HG02840 (cell line): ENCODE results near the gene KCTD20.

Experiments
- ATAC-seq: cut with Tn5 transposase; IDR thresholded peaks from one replicate; pipeline ENCODE4 v1.9.1; 2021; ENCODE audit warnings: mild to moderate bottlenecking, moderate library complexity, moderate number of reproducible peaks; ENCODE audit not compliant: unreplicated experiment, low FRiP score

The KCTD20 gene

DNA sequence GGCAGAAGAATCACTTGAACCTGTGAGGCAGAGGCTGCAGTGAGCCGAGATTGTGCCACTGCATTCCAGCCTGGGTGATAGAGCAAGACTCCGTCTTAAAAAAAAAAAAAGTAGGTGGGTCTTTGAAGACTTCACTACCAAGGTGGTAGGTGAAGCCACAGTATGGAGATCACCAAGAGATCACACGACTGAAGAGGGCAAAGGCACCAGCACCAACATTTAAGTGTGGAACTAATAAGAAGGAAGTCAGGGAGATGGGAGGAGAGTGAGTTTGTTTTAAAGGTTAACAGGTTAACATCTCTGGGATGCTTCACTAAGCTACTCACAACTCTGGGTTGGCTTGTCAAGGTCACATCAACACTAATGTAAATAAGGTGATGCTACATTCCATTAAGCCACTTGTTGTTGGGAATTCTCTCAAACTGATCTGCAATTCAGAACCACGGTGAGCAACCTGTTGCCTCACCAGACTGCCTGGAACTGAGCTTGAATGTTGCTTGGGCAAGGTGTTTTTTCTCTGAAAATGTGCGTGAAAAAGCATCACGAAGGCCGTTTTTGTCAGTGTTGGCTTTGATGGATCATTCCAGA, 48.7 kb downstream of the KCTD20 start:
- no peak for ATAC-seq

DNA sequence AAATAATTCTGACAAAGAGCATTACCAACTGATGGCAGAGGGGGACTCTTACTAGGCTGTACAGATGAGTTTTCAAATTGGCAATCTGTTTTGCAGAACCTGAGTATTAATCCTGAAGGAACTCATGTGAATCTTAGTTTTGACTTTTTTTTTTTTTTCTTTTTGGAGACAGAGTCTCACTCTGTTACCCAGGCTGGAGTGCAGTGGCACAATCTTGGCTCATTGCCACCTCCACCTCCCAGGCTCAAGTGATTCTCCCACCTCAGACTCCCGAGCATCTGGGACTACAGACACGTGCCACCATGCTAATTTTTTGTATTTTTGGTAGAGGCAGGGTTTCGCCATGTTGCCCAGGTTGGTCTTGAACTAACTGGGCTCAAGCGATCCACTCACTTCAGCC, 49.3 kb downstream of the KCTD20 start:
- ATAC-seq: no peak

DNA sequence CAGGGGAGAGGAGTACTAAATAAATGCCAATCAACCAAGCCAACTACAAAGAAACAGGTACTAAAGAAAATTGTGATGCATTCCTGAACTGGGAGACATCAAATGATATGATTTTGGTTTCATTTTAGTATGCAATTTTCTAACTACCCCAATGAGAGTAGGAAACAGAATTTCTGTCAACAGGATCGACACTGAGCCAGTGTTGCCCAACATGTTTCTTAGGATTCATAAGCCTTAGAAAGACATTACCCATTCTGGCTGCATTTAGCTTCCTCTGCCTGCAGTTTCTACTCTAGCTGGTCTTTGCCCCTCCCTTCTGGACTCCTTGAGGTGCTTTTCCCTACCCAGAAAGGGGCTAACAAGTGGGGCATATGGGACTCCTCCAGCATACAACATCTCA, 49.8 kb downstream of the KCTD20 start:
- no peak for ATAC-seq

DNA sequence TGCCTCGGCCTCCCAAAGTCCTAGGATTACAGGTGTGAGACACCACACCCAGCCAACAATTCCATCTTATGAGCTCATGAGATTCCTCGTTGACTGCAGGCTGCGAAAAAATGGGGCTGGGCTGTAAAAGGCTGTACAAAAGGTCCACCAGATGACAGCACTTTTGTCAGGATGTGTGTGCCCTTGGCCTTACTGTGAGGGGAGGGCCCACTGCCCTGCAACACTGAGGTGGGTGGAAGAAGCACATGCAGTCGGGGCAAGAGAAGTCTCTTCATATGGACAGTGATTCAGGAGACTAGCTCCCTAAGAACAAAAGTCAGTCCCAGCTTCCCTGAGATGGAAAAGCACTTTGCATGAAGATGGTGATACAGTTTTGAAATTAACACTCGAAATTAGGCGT, 50.5 kb downstream of the KCTD20 start:
- ATAC-seq: no peak

DNA sequence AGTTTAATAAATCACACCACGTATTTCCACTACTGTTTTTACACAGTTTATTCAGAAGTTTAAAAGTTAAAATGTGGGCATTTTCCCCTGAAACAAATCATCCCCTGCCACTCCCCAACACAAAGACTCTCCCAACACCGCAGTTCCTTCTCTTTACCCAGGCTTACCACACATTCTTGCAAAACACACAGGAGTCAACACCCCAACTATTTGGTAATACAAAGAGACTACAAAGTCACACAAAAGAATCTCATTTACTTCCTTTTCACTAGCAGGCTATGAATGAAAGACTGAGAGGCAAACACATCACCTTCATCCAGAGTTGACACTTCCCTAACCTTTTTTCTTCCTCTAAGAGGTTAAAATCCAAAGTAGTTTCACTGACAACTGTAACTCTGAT, 51.1 kb downstream of the KCTD20 start:
- ATAC-seq: no peak

- ATAC-seq: no peak
Observed at GRCh38 chr6:36495086-36495485, 52.3 kb downstream of the KCTD20 start.

DNA sequence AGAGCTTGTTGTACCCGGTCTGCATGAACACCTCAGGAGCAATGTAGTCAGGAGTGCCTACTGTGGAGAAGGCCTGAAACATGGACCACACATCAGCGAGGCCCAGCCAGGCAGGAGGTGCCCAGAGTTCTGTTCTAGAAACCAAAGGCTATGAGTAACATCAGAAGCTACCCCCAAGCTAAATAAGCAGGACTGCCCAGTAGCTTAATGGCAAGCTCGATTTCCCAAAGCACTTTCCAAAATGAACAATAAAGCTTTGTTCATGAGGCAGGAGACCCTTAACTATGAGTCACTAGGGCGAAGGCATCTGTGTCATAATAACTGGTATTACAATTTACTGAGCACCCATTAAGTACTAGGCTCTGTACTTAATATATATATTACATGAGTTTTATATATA, 57.1 kb downstream of the KCTD20 start:
- ATAC-seq: no peak

DNA sequence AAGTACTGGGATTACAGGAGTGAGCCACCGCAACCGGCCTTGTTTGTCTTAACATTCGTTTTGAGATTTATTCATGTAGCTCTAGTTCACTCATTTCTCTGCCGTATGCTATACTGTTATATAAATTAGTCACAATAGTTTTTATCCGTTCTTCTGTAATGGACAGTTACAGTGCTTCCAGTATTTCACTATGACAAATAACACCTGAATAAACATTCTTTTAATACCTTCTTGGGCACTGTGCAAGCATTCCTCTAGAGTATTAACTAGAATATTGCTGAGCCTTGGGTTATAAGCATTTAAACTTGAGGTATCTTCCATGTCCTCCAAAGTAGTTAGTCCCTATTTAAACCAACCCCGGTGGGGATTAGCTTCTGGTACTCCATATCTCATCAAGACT, 58.9 kb downstream of the KCTD20 start:
- ATAC-seq: no peak

- no peak for ATAC-seq
Observed at GRCh38 chr6:36504181-36504580, 61.4 kb downstream of the KCTD20 start.

GRCh38 chr6:36504982-36505381, 62.2 kb downstream of the KCTD20 start:
- no peak for ATAC-seq

- no peak for ATAC-seq
Observed at GRCh38 chr6:36505744-36506534, 63.1 kb downstream of the KCTD20 start.

DNA sequence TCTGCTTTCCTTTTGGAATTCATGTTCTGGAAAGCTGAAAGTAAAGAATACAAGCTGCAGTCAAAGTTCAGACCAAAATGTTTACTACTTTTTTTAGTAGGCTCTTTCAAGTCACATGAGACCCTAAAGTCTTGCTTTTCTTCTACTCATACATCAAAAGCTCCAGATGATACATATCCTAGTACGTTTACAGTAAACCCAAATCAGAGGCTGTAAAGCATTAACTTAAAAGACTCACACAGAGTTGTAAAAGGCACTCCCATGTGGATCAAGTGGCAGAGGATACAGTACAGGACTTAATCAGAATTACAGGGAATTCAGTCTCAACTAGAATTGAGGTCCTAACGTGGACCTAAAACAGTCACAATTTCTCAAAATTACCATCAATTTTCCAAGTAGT, 63.8 kb downstream of the KCTD20 start:
- no peak for ATAC-seq

DNA sequence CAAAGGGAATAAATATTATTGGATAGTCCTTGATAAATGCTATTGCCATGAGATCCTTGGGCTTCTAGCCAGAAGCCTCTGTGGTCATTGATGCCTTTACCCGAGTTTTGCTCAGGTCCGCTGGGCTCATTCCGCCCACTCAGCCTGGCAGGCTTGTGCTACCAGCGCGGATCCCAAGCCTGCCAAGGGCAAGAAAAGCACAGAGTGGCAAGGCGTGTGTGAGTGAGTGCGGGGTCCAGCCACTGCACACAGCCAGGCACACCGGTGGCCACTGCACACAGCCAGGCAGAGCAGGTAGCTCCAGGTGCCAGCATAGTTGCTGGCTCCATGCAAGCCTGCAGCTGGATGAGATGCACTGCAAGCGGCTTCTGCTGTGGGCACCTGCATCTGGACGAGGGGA, 65.7 kb downstream of the KCTD20 start:
- no peak for ATAC-seq

DNA sequence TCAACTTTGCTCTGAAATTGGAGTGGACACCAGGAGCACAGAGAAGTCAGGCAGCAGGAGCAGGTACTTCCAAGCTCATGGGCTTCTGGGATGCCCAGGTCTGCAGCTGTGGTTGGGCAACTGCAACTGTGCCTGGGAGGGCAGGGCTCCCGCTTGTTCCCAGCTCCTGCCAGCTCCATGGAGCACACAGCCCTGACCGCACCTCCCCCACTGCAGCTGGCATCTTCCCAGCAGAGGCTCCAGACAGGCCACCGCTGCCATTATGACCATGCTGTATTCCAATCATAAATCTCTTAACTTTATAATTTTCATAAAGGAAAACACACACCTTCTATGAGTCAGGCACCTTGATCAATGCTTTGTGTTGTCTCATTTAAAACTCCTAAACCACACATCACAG, 67.6 kb downstream of the KCTD20 start:
- no peak for ATAC-seq

DNA sequence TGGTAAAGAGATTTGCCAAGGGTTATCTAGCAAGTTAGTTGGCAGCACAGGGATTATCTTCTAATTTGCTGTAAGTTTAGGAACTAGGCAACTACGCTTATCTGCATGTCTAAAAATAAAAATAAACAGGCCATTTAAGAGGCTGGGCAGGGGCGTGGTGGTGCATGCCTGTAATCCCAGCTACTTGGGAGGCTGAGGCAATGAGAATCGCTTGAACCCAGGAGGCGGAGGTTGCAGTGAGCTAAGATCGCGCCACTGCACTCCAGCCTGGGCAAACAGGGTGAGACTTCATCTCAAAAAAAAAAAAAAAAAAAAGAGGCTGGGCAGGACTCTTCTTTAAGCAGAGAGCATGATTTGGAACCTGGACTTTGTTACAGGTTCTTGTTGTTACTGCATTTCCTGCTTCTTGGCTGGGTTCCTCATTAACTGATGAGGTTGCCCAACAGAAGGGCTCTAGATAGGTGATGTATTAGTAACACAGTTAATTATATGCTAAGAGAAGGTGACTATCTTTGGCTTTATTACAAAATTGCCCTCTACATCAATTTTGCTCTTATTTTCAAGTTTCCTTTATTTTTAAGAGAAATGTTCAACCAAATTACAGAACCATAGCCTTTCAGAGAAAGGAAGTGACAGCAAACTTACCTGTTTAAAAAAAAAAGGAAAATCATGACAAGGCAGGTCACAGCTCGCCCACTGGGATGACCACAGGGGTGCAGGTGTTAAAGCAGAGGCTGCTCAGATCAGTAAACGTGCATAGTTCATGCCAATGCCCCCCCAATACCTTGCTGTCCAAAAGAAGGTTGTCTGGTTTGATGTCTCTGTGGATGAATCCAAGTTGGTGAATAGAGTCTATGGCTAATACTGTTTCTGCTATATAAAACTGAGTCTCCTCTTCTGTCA, 72.0 kb downstream of the KCTD20 start:
- ATAC-seq: no peak

GRCh38 chr6:36515844-36516243, 73.0 kb downstream of the KCTD20 start:
- ATAC-seq: no peak

GRCh38 chr6:36516559-36516958, 73.8 kb downstream of the KCTD20 start:
- no peak for ATAC-seq

- ATAC-seq: no peak
Observed at GRCh38 chr6:36516988-36517387, 74.2 kb downstream of the KCTD20 start.

DNA sequence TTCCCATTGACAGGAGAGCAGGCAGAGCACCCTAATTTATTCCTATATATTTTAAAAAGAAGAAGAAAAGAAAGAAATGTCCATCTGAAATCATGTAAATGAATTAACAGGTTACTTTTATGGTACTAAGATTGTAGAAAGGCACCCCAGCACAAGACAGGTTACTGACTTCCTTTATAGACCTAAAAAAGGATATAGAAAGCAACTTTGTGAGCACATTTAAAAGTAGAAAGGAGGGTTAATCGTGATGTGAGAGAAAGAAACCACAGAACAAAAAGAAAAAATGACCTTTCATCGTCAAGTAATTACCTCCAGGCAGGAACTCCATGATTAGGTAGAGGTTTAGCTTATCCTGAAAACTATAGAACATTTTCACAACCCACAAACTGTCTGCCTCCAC, 74.6 kb downstream of the KCTD20 start:
- no peak for ATAC-seq

DNA sequence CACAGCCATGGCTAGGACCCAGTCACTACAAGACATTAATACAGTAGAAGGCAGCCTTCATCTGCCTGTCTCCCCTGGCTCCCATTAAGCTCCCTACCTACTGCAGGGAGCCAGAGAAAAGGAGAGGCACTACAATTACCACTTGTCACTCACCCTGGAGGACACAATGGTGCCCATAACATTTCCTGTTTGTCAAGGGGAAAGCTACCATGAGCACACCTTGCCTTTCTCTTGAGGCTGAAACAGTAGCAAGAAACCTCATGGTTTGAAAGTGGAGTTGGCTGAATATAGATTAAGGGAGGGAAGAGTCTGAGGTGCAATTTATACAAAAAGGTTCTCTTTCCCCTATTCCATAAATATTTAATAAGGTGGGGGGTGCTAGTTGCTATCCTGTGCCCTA, 76.6 kb downstream of the KCTD20 start:
- no peak for ATAC-seq

- ATAC-seq: no peak
Observed at GRCh38 chr6:36523451-36523850, 80.7 kb downstream of the KCTD20 start.
